ENCODE data around the gene TPP1. TPM values are rescaled to one million over a fixed set of nuclear protein-coding genes. Genes with fewer than 3 reads are reported as not detected.

TPP1 gene
- total and polyA plus RNA-seq, 10 donors = 54.9 to 306 (median 212) TPM

GRCh38 chr11:6610591-6610990 is 8.6 kb downstream of the TPP1 start:
- 87 to 96% (median 91%) methylated on average over 6 of the region's 6 CpGs for WGBS, 5 donors
- intact Hi-C loops (cut with DNase I; ENCODE audit: low total_unique reads) = no loop called here
- peaks cover 50 to 94% (median 69%) of the 10 kb centered on the region in 6 donors for H3K4me1 ChIP-seq
- no peaks in the 10 kb centered on the region for H3K9me3 ChIP-seq
- H3K36me3 ChIP-seq = peaks cover 9 to 73% (median 54%) of the 10 kb centered on the region in 6 donors
- H3K27me3 ChIP-seq (replicated peaks in 1 of 7) = no peaks in the 10 kb centered on the region
- H3K27ac ChIP-seq = peak overlapping the region in 6 of 8 donors; percentile 36 to 100 (median 98)
- DNase-seq = peak; percentile 80
- H3K4me3 ChIP-seq = peak overlapping the region in 4 of 8 donors; percentile 64 to 92 (median 72)
- TF ChIP-seq POLR2A (IDR thresholded peaks at IDR 0.05) (no peak), POLR2AphosphoS5 (IDR thresholded peaks at IDR 0.05) (peak in 1 of 3 donors; percentile 33)

- no peaks in the 10 kb centered on the region for H3K27me3 ChIP-seq (replicated peaks in 1 of 7)
- no peak overlapping the region for H3K4me3 ChIP-seq
- no peak for DNase-seq
- peaks cover 60 to 94% (median 80%) of the 10 kb centered on the region in 6 donors for H3K4me1 ChIP-seq
- H3K9me3 ChIP-seq = no peaks in the 10 kb centered on the region
- peak overlapping the region in 6 of 8 donors; percentile 22 to 98 (median 96) for H3K27ac ChIP-seq
- WGBS, 5 donors = 76 to 89% (median 80%) methylated on average over 8 of the region's 8 CpGs
- intact Hi-C loops (cut with DNase I; ENCODE audit: low total_unique reads) = no loop called here
- H3K36me3 ChIP-seq = peaks cover 9 to 68% (median 44%) of the 10 kb centered on the region in 6 donors
- no peak for TF ChIP-seq POLR2A (IDR thresholded peaks at IDR 0.05)
- no peak for TF ChIP-seq POLR2AphosphoS5 (IDR thresholded peaks at IDR 0.05)
These were observed 9.7 kb downstream of the TPP1 start for GRCh38 chr11:6609502-6610015.

- H3K27ac ChIP-seq = peak overlapping the region in 7 of 8 donors; percentile 5 to 98 (median 94)
- intact Hi-C loops (cut with DNase I; ENCODE audit: low total_unique reads) = no loop called here
- H3K4me3 ChIP-seq = no peak overlapping the region
- H3K36me3 ChIP-seq = peaks cover 9 to 61% (median 39%) of the 10 kb centered on the region in 6 donors
- peaks cover 61 to 93% (median 83%) of the 10 kb centered on the region in 6 donors for H3K4me1 ChIP-seq
- 80 to 90% (median 90%) methylated on average over 14 of the region's 14 CpGs for WGBS, 5 donors
- H3K27me3 ChIP-seq (replicated peaks in 1 of 7) = no peaks in the 10 kb centered on the region
- no peaks in the 10 kb centered on the region for H3K9me3 ChIP-seq
- TF ChIP-seq POLR2AphosphoS5 (IDR thresholded peaks at IDR 0.05) (no peak), POLR2A (IDR thresholded peaks at IDR 0.05) (no peak), CTCF (IDR thresholded peaks at IDR 0.05 in 8 of 11, conservative IDR thresholded peaks at IDR 0.05 in 3 of 11) (no peak)
- no peak for DNase-seq
These were observed 10.3 kb downstream of the TPP1 start for GRCh38 chr11:6608726-6609501.

- WGBS, 5 donors = 91 to 94% (median 92%) methylated on average over 6 to 9 of the region's 9 CpGs
- H3K4me1 ChIP-seq = peaks cover 55 to 85% (median 78%) of the 10 kb centered on the region in 6 donors
- intact Hi-C loops (cut with DNase I; ENCODE audit: low total_unique reads) = no loop called here
These were observed 11.2 kb downstream of the TPP1 start for GRCh38 chr11:6608011-6608410.

More at GRCh38 chr11:6608011-6608410, 11.2 kb downstream of the TPP1 start:
- peak; percentile 64 for DNase-seq
- no peak overlapping the region for H3K4me3 ChIP-seq
- peak overlapping the region in 7 of 8 donors; percentile 90 to 98 (median 94) for H3K27ac ChIP-seq
- no peaks in the 10 kb centered on the region for H3K27me3 ChIP-seq (replicated peaks in 1 of 7)
- H3K36me3 ChIP-seq = peaks cover 9 to 58% (median 37%) of the 10 kb centered on the region in 6 donors
- H3K9me3 ChIP-seq = no peaks in the 10 kb centered on the region
- TF ChIP-seq CTCF (IDR thresholded peaks at IDR 0.05 in 8 of 11, conservative IDR thresholded peaks at IDR 0.05 in 3 of 11) (no peak), POLR2A (IDR thresholded peaks at IDR 0.05) (no peak), POLR2AphosphoS5 (IDR thresholded peaks at IDR 0.05) (peak in 2 of 3 donors; percentile 24 to 31)
